CD4-positive, CD25-positive, alpha-beta regulatory T cell (primary cell): ENCODE measurements around the gene HHIP. TPM values are rescaled to one million over a fixed set of nuclear protein-coding genes. Genes with fewer than 3 reads are reported as not detected.

ENCODE experiments used
- ATAC-seq, 2 donors: fragments of 150-1000 bp; cut with Tn5 transposase; one replicate each; pipeline ENCODE4 v1.10.0; 2021; ENCODE audit warnings: low read depth in 2 of 2, moderate number of reproducible peaks in 2 of 2, moderate library complexity in 1 of 2
- DNase-seq, 3 donors: peaks; one replicate each; pipeline versions ENCODE4 v3.0.0 to v3.0.0-alpha.2; 2012 to 2022; ENCODE audit warnings: mixed read lengths in 1 of 3
- H3K27ac ChIP-seq: one replicate; pipeline ENCODE4 v1.7.0; 2013; ENCODE audit warnings: mild to moderate bottlenecking, low read length; ENCODE audit not compliant: insufficient read depth, poor library complexity, severe bottlenecking
- H3K27me3 ChIP-seq: one replicate; pipeline ENCODE4 v1.7.0; 2013; ENCODE audit warnings: low read length; ENCODE audit not compliant: control insufficient read depth, insufficient read depth
- H3K36me3 ChIP-seq: one replicate; pipeline ENCODE4 v1.7.0; 2013; ENCODE audit warnings: mild to moderate bottlenecking, low read length, moderate library complexity; ENCODE audit not compliant: control insufficient read depth, insufficient read depth
- H3K4me1 ChIP-seq: 2 replicates; pipeline ENCODE4 v1.7.0; 2013; ENCODE audit warnings: mild to moderate bottlenecking, low read length; ENCODE audit not compliant: insufficient read depth, control insufficient read depth, poor library complexity, severe bottlenecking
- H3K4me3 ChIP-seq: one replicate; pipeline ENCODE4 v1.7.0; 2013; ENCODE audit warnings: low read depth, mild to moderate bottlenecking, low read length, moderate library complexity
- H3K9me3 ChIP-seq, 2 experiments: 1 replicate in 1 of 2; 2 replicates in 1 of 2; pipeline ENCODE4 v1.7.0; 2013; ENCODE audit warnings: low read length in 2 of 2, mild to moderate bottlenecking in 1 of 2, moderate library complexity in 1 of 2; ENCODE audit not compliant: control insufficient read depth in 2 of 2
- H3K27ac Mint-ChIP-seq, 3 donors: one replicate each; pipeline ENCODE4 v1.8.0; 2020 to 2022; ENCODE audit warnings: mild to moderate bottlenecking in 3 of 3, mixed read lengths in 3 of 3, moderate library complexity in 2 of 3
- H3K27me3 Mint-ChIP-seq: one replicate; pipeline ENCODE4 v1.8.0; 2022; ENCODE audit warnings: mild to moderate bottlenecking, mixed read lengths
- H3K36me3 Mint-ChIP-seq: one replicate; pipeline ENCODE4 v1.8.0; 2020; ENCODE audit warnings: mixed read lengths
- H3K4me1 Mint-ChIP-seq, 4 donors: one replicate each; pipeline ENCODE4 v1.8.0; 2020 to 2022; ENCODE audit warnings: mixed read lengths in 4 of 4, mild to moderate bottlenecking in 1 of 4
- H3K4me3 Mint-ChIP-seq, 4 donors: one replicate each; pipeline ENCODE4 v1.8.0; 2020 to 2022; ENCODE audit warnings: mild to moderate bottlenecking in 4 of 4, mixed read lengths in 4 of 4, moderate library complexity in 3 of 4
- H3K9me3 Mint-ChIP-seq, 7 donors: one replicate each; pipeline ENCODE4 v1.8.0; 2020 to 2022; ENCODE audit warnings: mixed read lengths in 7 of 7, mild to moderate bottlenecking in 3 of 7, moderate library complexity in 2 of 7
- polyA plus RNA-seq, 4 donors: library from polyadenylated mRNA; unstranded; fragments of 300-500 nt; fragmentation: Illumina TruSeq; gene quantifications; one replicate each; pipeline ENCODE4 v1.2.3, GENCODE V29; 2021
- total RNA-seq: library from RNA; stranded (reverse); gene quantifications from one replicate; pipeline ENCODE4 v1.2.3, GENCODE V29; 2022

HHIP gene, protein sequence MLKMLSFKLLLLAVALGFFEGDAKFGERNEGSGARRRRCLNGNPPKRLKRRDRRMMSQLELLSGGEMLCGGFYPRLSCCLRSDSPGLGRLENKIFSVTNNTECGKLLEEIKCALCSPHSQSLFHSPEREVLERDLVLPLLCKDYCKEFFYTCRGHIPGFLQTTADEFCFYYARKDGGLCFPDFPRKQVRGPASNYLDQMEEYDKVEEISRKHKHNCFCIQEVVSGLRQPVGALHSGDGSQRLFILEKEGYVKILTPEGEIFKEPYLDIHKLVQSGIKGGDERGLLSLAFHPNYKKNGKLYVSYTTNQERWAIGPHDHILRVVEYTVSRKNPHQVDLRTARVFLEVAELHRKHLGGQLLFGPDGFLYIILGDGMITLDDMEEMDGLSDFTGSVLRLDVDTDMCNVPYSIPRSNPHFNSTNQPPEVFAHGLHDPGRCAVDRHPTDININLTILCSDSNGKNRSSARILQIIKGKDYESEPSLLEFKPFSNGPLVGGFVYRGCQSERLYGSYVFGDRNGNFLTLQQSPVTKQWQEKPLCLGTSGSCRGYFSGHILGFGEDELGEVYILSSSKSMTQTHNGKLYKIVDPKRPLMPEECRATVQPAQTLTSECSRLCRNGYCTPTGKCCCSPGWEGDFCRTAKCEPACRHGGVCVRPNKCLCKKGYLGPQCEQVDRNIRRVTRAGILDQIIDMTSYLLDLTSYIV
- total RNA-seq (not detected), polyA plus RNA-seq (not detected)

DNA sequence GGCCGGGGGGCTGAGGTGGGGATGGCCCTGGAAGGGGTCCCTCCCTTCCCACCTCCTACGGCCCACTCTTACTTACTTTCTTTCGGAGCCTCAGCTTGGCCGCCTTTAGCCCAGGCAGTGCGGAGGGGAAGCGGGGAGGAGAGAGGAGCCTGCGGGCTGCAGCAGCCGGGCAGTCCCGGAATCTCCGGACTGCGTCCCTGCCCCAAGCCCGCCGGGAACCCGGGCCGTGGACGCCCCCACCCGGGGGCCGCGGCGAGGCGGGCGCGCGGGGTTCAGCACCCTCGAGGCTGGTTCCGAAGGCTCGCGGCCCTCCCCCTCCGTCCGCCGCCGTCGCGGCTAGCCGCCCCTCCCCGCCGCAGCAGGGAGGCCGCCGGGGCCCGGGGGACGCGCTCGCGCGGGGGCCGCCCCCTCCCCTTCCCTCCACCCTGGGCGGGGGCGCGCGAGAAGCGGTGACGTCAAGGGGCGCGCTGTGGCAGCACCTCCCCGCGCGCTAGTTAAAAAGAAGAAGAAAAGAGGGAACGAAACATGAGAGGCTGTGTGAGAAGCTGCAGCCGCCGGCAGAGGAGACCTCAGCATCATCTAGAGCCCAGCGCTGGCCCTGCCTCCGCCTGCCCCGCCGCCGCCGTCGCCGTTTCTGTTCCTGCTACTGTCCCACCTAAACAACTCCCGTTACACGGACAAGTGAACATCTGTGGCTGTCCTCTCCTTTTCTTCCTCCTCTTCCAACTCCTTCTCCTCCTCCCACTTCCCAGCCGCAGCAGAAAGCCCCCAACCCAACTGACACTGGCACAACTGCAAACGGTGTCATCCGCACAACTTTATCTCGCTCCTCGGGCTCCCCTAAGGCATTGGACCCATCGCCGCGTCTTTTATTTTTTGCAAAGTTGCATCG is at the start of gene HHIP:
TSS of gene HHIP (plus strand) at position 526 of the 892 bp plus-strand sequence. CDS start 520 bp downstream, outside the sequence.
- H3K9me3 Mint-ChIP-seq = peaks cover 0 to 5% (median 0%) of the 10 kb centered on the region in 7 donors
- H3K4me1 Mint-ChIP-seq = peaks cover 11 to 18% (median 15%) of the 10 kb centered on the region in 4 donors
- H3K36me3 Mint-ChIP-seq = no peaks in the 10 kb centered on the region
- peaks cover 16% of the 10 kb centered on the region for H3K4me1 ChIP-seq
- DNase-seq (peak in 1 of 3 donors; percentile 11), ATAC-seq (peak in 1 of 2 donors; percentile 22)
- no peak within 1 kb of the TSS for H3K4me3 ChIP-seq
- peaks cover 46% of the 10 kb centered on the region for H3K27me3 Mint-ChIP-seq
- no peaks in the 10 kb centered on the region for H3K9me3 ChIP-seq
- H3K36me3 ChIP-seq = no peaks in the 10 kb centered on the region
- H3K27me3 ChIP-seq = peaks cover 23% of the 10 kb centered on the region
- H3K27ac Mint-ChIP-seq = peak within 1 kb of the TSS in 2 of 3 donors; percentile 1 to 20
- peak within 1 kb of the TSS in 3 of 4 donors; percentile 65 to 71 (median 68) for H3K4me3 Mint-ChIP-seq
- no peak within 1 kb of the TSS for H3K27ac ChIP-seq

- Mint-ChIP-seq H3K4me1 (no peaks in the 10 kb centered on the region), H3K36me3 (no peaks in the 10 kb centered on the region), H3K9me3 (peaks cover 0 to 3% (median 2%) of the 10 kb centered on the region in 7 donors), H3K27me3 (peaks cover 4% of the 10 kb centered on the region), H3K27ac (no peak overlapping the region), H3K4me3 (no peak overlapping the region)
- H3K27me3 ChIP-seq = no peaks in the 10 kb centered on the region
- H3K4me3 ChIP-seq = no peak overlapping the region
- ATAC-seq = no peak
- no peak overlapping the region for H3K27ac ChIP-seq
- H3K9me3 ChIP-seq = no peaks in the 10 kb centered on the region
- no peaks in the 10 kb centered on the region for H3K36me3 ChIP-seq
- DNase-seq = no peak
- no peaks in the 10 kb centered on the region for H3K4me1 ChIP-seq
These were observed 48.8 kb upstream of the HHIP start for GRCh38 chr4:144597171-144597570.

DNA sequence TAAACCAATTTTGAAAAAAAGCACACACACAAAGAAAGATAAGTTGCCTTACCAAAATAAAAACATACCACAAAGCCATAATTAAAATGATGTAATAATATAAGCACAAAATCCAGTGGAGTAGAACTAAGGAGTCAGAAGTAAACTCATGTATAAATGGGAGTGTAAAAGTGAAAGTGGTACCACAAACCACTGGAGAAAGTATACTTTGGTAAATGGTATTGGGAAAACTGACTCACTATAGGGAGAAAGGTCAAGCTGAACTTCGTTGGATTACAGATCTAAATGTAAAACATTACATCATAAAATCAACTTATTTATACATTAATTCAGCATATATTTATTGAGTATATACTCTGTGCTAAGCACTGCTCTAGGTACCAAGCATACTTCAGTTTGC is 46.3 kb upstream of the HHIP start:
- H3K36me3 ChIP-seq = no peaks in the 10 kb centered on the region
- no peak for DNase-seq
- H3K4me3 ChIP-seq = no peak overlapping the region
- no peaks in the 10 kb centered on the region for H3K27me3 ChIP-seq
- Mint-ChIP-seq H3K27ac (no peak overlapping the region), H3K9me3 (peaks cover 0 to 3% (median 2%) of the 10 kb centered on the region in 7 donors), H3K4me3 (no peak overlapping the region), H3K4me1 (no peaks in the 10 kb centered on the region), H3K36me3 (no peaks in the 10 kb centered on the region), H3K27me3 (peaks cover 4% of the 10 kb centered on the region)
- no peaks in the 10 kb centered on the region for H3K9me3 ChIP-seq
- no peak overlapping the region for H3K27ac ChIP-seq
- no peak for ATAC-seq
- H3K4me1 ChIP-seq = no peaks in the 10 kb centered on the region

DNA sequence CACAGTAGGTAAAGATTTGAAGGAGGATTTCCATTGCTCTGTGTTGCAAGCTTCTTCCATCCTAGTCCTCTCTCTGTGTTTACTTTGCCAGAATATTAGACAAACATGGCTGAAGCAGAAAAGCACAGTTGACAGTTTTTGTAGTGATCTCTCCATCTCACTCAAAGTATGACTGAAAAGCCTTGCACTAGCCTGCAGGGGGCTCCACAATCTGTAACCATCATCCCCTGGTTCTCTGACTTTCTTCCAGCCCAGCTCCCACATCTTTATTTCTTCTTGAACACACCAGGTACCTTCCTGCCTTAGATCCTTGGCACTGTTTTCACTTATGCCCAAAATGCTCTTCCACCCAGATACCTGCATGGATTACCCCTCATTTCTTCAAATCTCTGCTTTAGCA is 34.1 kb upstream of the HHIP start:
- ATAC-seq = no peak
- no peaks in the 10 kb centered on the region for H3K9me3 ChIP-seq
- no peaks in the 10 kb centered on the region for H3K36me3 ChIP-seq
- H3K4me1 Mint-ChIP-seq = no peaks in the 10 kb centered on the region
- no peaks in the 10 kb centered on the region for H3K36me3 Mint-ChIP-seq
- H3K4me3 Mint-ChIP-seq = no peak overlapping the region
- H3K4me3 ChIP-seq = no peak overlapping the region
- no peak overlapping the region for H3K27ac ChIP-seq
- no peaks in the 10 kb centered on the region for H3K27me3 ChIP-seq
- no peaks in the 10 kb centered on the region for H3K27me3 Mint-ChIP-seq
- H3K27ac Mint-ChIP-seq = no peak overlapping the region
- DNase-seq = peak in 1 of 3 donors; percentile 1
- no peaks in the 10 kb centered on the region for H3K4me1 ChIP-seq
- peaks cover 0 to 5% (median 0%) of the 10 kb centered on the region in 7 donors for H3K9me3 Mint-ChIP-seq

DNA sequence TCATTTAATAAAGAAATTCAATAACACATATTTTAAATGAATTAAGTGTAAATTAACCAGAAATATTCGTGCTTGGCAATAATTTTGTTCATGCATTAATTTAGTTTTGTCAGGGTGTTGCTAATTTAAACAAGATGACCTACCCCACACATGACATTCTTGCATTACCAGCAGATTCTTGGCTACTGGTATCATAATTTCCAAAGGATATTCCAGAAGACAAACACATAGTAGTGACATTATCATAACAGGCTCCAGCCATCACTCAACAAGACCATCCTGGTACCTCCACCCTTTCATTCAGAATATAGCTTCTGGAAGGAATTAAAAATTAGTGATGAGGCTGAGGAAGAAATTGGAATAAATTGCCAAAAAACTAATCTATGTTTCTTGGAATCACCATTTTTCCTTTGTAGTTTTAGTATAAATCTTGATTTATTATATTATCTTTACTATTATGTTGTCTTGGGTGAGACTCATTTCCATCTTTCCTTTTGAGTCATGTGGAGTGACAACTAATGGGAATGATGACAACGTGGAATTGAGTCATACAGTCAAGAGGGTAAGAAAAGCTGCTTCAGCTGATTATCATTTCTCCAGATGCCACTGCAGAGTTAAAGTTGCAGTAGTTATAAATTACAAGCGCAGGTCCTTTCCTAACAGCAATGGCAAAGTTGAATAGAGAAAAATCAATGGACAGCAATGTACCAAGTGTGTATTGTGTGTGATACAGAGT is 30.9 kb upstream of the HHIP start:
- peaks cover 0 to 4% (median 0%) of the 10 kb centered on the region in 7 donors for H3K9me3 Mint-ChIP-seq
- ATAC-seq (no peak), DNase-seq (no peak)
- Histone ChIP-seq H3K4me1 (no peaks in the 10 kb centered on the region), H3K36me3 (no peaks in the 10 kb centered on the region), H3K4me3 (no peak overlapping the region), H3K9me3 (no peaks in the 10 kb centered on the region), H3K27ac (no peak overlapping the region), H3K27me3 (no peaks in the 10 kb centered on the region)
- H3K27me3 Mint-ChIP-seq = no peaks in the 10 kb centered on the region
- no peaks in the 10 kb centered on the region for H3K4me1 Mint-ChIP-seq
- no peaks in the 10 kb centered on the region for H3K36me3 Mint-ChIP-seq
- no peak overlapping the region for H3K27ac Mint-ChIP-seq
- no peak overlapping the region for H3K4me3 Mint-ChIP-seq

GRCh38 chr4:144621681-144622080 is 24.3 kb upstream of the HHIP start:
- peaks cover 0 to 2% (median 0%) of the 10 kb centered on the region in 7 donors for H3K9me3 Mint-ChIP-seq
- no peak overlapping the region for H3K4me3 Mint-ChIP-seq
- H3K4me1 ChIP-seq = no peaks in the 10 kb centered on the region
- no peaks in the 10 kb centered on the region for H3K4me1 Mint-ChIP-seq
- H3K27me3 ChIP-seq = no peaks in the 10 kb centered on the region
- H3K36me3 Mint-ChIP-seq = no peaks in the 10 kb centered on the region
- no peaks in the 10 kb centered on the region for H3K36me3 ChIP-seq
- no peaks in the 10 kb centered on the region for H3K27me3 Mint-ChIP-seq
- H3K27ac ChIP-seq = no peak overlapping the region
- H3K27ac Mint-ChIP-seq = no peak overlapping the region
- H3K9me3 ChIP-seq = no peaks in the 10 kb centered on the region
- H3K4me3 ChIP-seq = no peak overlapping the region
- DNase-seq (no peak), ATAC-seq (no peak)

GRCh38 chr4:144627663-144628076 is 18.3 kb upstream of the HHIP start:
- Mint-ChIP-seq H3K36me3 (no peaks in the 10 kb centered on the region), H3K27me3 (no peaks in the 10 kb centered on the region), H3K4me3 (no peak overlapping the region), H3K4me1 (no peaks in the 10 kb centered on the region), H3K9me3 (peaks cover 0 to 2% (median 0%) of the 10 kb centered on the region in 7 donors), H3K27ac (no peak overlapping the region)
- Histone ChIP-seq H3K4me1 (no peaks in the 10 kb centered on the region), H3K9me3 (no peaks in the 10 kb centered on the region), H3K27ac (no peak overlapping the region), H3K4me3 (no peak overlapping the region), H3K27me3 (no peaks in the 10 kb centered on the region), H3K36me3 (no peaks in the 10 kb centered on the region)
- no peak for ATAC-seq
- no peak for DNase-seq
